Measurements from ENCODE around the gene RHBDF2.

DNA sequence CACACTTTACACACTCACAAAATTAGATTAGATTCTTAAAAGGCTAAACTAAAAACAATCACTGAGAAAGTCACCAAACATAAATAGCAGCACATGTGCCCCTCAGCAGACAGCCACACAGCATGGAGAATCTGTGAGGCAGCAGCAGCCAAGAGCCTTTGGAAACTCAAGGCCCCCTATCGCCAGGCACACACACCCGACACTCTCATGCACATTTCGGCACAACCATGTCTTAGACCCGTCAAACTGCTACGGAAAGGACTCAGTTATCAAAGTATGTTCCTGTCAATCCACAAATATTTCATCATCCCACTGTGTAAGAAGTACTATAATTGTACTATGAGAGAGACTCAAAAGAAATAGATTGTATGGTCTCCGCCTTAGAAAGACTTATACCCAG, 69.2 kb downstream of the RHBDF2 start:
- no peak for TF ChIP-seq CTCF (IDR thresholded peaks at IDR 0.05; ENCODE audit: low read length)
- TF ChIP-seq EZH2phosphoT487 (IDR thresholded peaks at IDR 0.05; ENCODE audit: low read length) = no peak

Data from MM.1S (cell line).